Nephron progenitor cell (in vitro differentiated cells): ENCODE measurements around the gene SBNO2.

Experiments
- DNase-seq: peaks from one replicate; pipeline ENCODE4 v3.0.0; 2021
- H3K27ac Mint-ChIP-seq: 2 replicates; pipeline ENCODE4 v1.8.0; 2021; ENCODE audit warnings: mild to moderate bottlenecking, moderate library complexity, mixed read lengths
- H3K27me3 Mint-ChIP-seq: 2 replicates; pipeline ENCODE4 v1.8.0; 2021; ENCODE audit warnings: mild to moderate bottlenecking, low read depth, mixed read lengths; ENCODE audit not compliant: poor library complexity
- H3K36me3 Mint-ChIP-seq: 2 replicates; pipeline ENCODE4 v1.8.0; 2021; ENCODE audit warnings: low read depth, mixed read lengths
- H3K4me1 Mint-ChIP-seq: 2 replicates; pipeline ENCODE4 v1.8.0; 2021; ENCODE audit warnings: mixed read lengths
- H3K4me3 Mint-ChIP-seq: 2 replicates; pipeline ENCODE4 v1.8.0; 2021; ENCODE audit warnings: mild to moderate bottlenecking, moderate library complexity, mixed read lengths
- H3K9me3 Mint-ChIP-seq: 2 replicates; pipeline ENCODE4 v1.8.0; 2021; ENCODE audit warnings: mild to moderate bottlenecking, moderate library complexity, mixed read lengths
- TF ChIP-seq, protein P1 (sequence below): fragments of 200-600 bp; sonication (generic); IDR thresholded peaks from 2 replicates; pipeline ENCODE4 v1.5.0; 2021; ENCODE audit warnings: antibody characterized with exemption

Gene SBNO2

GRCh38 chr19:1171755-1172352 lies 2.2 kb downstream of the SBNO2 start:
- DNase-seq, result no peak
- TF ChIP-seq, protein P1, sequence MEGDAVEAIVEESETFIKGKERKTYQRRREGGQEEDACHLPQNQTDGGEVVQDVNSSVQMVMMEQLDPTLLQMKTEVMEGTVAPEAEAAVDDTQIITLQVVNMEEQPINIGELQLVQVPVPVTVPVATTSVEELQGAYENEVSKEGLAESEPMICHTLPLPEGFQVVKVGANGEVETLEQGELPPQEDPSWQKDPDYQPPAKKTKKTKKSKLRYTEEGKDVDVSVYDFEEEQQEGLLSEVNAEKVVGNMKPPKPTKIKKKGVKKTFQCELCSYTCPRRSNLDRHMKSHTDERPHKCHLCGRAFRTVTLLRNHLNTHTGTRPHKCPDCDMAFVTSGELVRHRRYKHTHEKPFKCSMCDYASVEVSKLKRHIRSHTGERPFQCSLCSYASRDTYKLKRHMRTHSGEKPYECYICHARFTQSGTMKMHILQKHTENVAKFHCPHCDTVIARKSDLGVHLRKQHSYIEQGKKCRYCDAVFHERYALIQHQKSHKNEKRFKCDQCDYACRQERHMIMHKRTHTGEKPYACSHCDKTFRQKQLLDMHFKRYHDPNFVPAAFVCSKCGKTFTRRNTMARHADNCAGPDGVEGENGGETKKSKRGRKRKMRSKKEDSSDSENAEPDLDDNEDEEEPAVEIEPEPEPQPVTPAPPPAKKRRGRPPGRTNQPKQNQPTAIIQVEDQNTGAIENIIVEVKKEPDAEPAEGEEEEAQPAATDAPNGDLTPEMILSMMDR, result no peak

GRCh38 chr19:1170938-1171754 lies 2.9 kb downstream of the SBNO2 start:
- no peaks in the 10 kb centered on the region for H3K9me3 Mint-ChIP-seq
- H3K36me3 Mint-ChIP-seq, result no peaks in the 10 kb centered on the region
- H3K27me3 Mint-ChIP-seq, result peaks cover 6% of the 10 kb centered on the region
- TF ChIP-seq, protein P1, result no peak
- peak overlapping the region; percentile 92 for H3K27ac Mint-ChIP-seq
- DNase-seq, result no peak
- H3K4me1 Mint-ChIP-seq, result peaks cover 63% of the 10 kb centered on the region
- peak overlapping the region; percentile 72 for H3K4me3 Mint-ChIP-seq

More at GRCh38 chr19:1171755-1172352, 2.2 kb downstream of the SBNO2 start:
- Mint-ChIP-seq H3K9me3 (no peaks in the 10 kb centered on the region), H3K27me3 (peaks cover 6% of the 10 kb centered on the region), H3K27ac (peak overlapping the region; percentile 86), H3K4me1 (peaks cover 56% of the 10 kb centered on the region), H3K36me3 (no peaks in the 10 kb centered on the region), H3K4me3 (peak overlapping the region; percentile 90)

DNA sequence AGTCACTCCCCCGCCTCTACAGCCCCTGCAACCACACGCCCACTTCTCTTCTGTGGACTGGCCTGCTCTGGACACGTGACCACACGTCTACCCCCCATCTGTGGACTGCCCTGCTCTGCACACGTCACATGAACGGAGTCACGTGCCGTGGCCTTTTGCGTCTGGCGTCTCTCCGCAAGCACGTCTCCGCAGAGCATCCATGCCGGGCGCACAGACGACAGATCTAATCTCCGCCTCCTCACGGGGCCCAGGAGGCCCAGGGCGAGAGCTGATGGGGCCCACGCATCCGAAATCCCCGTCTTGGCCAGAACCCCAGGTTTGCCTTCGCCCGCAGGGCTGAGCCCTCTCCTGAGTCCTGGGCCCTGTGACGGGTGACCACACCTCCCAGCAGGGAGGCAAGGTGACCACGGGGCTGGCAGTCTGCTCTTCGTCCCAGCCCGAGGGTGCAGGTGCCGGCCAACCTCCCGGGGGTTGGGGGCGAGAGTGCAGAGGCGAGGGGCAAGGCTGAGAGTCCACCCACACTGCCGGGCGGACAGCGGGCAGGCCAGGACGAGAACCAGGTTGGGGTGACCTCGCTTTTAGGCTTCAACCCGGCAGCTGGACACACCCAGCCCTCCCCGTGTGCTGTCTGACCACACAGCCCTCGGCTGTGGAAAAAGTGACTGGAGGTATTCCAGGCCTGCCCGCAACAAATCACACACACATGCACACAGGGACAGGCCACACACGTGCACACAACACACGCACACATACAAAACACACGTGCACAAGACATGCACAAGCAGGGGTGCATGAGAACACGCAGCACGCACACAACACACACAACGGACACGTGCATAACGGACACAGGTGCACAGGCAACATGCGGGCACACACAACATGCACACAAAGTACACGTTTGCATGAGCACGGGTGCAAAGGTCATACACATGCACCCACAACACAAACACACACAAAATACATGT lies 3.9 kb downstream of the SBNO2 start:
- Mint-ChIP-seq H3K4me1 (peaks cover 67% of the 10 kb centered on the region), H3K9me3 (no peaks in the 10 kb centered on the region), H3K27me3 (peaks cover 2% of the 10 kb centered on the region), H3K36me3 (no peaks in the 10 kb centered on the region), H3K4me3 (peak overlapping the region; percentile 72), H3K27ac (peak overlapping the region; percentile 92)
- DNase-seq, result no peak
- TF ChIP-seq, protein P1, result no peak

GRCh38 chr19:1169411-1169791 lies 4.7 kb downstream of the SBNO2 start:
- Mint-ChIP-seq H3K4me3 (peak overlapping the region; percentile 60), H3K4me1 (peaks cover 62% of the 10 kb centered on the region)

More at GRCh38 chr19:1169411-1169791, 4.7 kb downstream of the SBNO2 start:
- Mint-ChIP-seq H3K27ac (no peak overlapping the region), H3K27me3 (no peaks in the 10 kb centered on the region), H3K9me3 (no peaks in the 10 kb centered on the region), H3K36me3 (no peaks in the 10 kb centered on the region)
- TF ChIP-seq, protein P1, result no peak
- DNase-seq, result no peak
